CD4-positive, alpha-beta T cell treated with Interleukin-6 for 4 hours (primary cell): ENCODE data around the gene PCK2.

Experiments used
- DNase-seq: peaks from one replicate; pipeline ENCODE4 v3.0.0-alpha.2; 2020; ENCODE audit warnings: mixed read lengths

The PCK2 gene

DNA sequence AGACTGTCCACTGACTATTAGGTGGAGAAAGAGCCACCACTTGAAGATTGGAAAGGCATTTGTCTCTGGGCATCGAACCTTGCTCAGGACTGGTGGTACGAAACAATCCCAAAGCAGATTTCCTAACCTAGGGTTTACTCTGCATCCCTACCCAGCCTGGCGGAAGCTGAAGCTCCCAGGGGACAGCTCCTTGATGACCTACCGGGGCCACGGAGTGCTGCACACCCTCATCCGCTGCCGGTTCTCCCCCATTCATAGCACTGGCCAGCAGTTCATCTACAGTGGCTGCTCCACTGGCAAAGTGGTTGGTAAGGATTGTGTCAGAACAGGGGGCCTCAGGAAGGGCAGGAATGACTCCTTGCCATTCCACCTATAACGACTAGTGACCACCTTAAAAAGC is 27.1 kb downstream of the PCK2 start:
- no peak for DNase-seq

DNA sequence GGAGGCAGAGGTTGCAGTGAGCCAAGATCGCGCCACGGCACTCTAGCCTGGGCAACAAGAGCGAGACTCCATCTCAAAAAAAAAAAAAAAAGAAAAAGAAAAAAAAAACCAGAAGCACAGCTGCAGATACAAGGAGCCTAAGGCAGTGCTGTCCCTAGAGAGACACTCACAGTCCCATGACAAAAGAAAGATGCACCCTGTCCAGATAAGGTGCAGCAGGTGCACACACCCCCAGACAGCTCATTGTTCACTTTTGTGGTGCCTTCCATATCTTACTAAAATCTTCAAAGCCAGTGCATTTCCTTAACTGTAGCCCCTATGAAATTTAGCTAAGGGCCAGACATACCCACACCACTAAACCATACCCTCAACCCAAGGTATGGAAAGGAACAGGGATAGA is 28.3 kb downstream of the PCK2 start:
- no peak for DNase-seq

DNA sequence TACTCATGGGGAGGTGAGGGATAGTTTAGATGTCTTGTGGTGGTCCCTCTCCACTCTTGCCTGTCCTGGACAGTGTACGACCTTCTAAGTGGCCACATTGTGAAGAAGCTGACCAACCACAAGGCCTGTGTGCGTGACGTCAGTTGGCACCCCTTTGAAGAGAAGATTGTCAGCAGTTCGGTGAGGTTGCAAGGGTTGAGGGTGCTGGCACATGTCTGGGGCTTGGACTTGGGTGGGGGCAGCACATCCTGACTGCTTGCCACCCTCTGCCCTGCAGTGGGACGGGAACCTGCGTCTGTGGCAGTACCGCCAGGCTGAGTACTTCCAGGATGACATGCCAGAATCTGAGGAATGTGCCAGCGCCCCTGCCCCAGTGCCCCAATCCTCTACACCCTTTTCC is 28.8 kb downstream of the PCK2 start:
- no peak for DNase-seq

DNA sequence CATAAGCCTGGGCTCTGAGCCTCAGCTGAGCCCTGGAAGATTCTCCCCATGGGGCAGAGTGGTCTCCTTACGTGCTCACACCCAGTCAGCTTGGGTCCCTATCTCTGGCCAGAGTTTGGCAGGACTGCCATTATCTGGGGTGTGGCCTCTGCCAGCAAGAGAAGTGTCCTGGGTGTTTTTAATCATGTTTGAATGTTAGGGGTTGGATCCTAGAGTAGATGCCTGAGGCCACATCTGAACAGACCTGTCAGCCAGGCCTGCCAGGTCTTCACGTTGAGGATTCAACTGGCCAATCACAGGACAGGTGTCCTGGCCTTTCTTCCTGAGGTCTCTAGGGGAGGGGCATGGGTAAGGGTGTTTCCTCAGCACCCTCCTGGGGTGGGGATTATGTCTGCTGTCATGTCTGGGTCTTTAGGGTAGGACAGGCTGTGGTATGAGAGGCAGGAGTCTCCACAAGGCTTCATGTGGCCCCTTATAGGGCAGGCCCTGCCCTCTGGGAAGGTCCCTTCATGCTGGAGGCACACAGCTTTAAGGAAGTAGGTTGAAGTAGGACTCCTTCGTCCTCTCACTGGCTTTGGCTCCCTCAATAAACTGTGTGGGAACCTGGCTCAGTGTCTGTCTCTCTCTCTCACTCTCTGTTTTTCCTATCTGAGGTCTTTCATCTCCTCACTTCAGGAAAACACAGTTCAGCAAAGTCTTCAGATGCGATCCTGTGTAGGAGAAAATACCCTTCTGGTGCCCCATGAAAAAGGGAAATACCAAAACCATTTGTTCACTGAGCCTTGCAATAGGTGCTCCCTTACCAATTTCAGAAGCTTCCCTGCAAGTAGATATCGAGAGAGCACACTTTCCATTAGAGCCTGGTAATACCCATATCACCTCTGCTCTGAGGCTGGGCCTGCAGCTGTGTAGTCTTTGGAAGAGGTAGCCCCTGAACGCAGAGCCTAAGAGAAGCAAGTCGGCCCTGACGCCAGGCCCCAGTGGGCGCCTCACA is 29.6 kb downstream of the PCK2 start:
- no peak for DNase-seq

DNA sequence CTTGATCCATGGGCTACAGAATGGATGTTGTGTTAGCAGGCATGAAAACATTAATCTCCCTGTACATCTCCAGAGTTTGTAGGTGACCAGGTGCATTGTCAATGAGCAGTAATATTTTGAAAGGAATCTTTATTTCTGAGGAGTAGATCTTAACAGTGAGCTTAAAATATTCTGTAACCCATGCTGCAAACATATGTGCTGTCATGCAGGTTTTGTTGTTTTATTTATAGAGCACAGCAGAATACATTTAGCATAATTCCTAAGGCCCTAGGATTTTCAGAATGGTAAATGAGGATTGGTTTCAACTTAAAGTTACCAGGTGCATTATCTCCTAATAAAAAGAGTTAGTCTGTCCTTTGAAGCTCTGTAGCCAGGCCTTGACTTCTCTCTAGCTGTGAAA is 32.8 kb downstream of the PCK2 start:
- DNase-seq: no peak

DNA sequence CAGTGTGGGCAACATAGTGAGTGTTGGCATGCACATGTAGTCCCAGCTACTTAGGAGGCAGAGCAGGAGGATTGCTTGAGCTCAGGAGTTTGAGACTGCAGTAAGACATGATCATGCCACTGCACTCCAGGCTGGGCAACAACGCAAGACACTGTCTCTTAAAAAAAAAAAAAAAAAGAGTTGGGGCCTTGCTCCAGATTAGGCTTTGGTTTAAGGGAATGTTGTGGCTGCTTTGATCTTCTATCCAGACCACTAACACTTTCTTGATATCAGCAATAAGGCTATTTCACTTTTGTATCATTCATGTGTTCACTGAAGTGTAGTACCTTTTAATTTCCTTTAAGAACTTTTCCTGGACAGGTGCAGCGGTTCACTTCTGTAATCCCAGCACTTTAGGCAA is 33.6 kb downstream of the PCK2 start:
- no peak for DNase-seq

DNA sequence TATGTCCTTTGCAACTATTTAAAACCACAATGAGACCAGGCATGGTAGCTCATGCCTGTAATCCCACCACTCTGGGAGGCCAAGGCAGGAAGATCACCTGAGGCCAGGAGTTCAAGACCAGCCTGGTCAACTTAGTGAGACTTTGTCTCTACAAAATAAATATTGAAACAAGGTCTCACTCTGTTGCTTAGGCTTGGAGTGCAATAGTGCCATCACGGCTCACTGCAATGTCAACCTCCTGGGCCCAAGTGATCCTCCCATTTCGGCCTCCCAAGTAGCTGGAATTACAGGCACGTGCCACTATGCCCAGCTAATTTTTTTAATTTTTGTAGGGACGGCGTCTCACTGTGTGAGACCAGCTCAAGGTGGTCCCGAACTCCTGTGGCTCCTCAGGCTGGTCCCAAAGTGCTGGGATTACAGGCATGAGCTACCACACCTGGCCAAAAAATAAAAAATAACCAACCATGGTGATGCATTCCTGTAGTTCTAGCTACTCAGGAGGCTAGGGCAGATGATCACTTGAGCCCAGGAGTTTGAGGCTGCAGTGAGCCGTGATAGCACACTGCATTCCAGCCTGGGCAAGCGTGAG is 35.4 kb downstream of the PCK2 start:
- DNase-seq: no peak

DNA sequence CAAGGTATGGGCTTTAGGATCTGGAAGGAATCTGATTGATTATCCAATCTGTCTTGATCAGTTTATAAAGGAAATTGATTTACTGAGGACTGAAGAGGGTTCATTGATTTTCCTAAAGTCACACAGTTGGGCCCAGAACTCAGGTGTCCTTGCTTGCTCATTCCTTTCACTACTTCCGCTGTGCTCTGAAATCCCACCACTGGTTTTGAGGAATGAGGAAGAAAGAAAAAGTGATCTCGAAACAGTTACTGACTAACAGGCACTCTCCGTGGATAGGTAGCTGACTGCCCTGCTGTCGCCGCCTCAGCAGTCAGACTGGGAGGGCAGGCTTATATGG is 36.2 kb downstream of the PCK2 start, which contains the start of gene FITM1:
FITM1 (plus strand) TSS at position 280 of the 337 bp plus-strand sequence. CDS start 905 bp downstream, outside the sequence.
- DNase-seq: no peak

DNA sequence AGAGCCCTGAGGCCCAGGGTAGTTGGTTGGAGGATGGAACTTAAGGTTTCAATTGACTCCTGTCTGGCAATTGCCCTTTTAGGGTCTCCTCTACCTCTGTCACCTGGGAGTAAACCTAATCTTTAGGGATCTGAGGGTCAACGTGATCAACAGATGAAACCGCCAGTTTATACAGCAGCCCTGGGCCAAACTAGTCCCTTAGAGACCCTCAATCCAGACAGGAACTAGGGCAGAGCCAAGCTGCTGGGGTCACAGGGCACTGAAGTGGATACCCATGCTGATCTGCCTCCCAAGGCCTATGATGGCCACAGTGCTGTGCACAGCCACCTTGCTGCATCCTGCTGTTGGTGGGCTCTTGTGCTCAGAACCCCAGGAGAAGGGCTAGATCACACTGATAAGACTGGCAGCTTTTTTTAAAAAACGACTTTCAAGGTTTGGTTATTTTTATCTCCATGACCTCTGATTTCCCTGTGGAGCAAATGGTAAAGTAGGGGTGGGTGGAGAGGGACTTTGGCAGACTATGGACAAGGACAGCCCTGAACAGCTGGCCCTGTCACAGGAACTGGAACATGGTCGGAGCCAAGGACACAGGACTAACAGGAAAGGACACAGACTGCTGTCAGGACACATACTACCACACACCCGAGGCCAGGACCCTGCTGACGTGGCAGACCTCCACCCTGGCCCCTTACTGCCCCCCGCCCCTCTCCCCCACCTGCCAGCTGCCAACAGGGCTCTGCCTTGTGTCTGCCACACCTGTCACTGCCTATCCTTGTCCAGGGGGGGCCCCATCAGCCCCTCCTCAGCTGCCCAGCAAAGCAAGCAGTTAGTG is 36.8 kb downstream of the PCK2 start:
- DNase-seq: no peak

DNA sequence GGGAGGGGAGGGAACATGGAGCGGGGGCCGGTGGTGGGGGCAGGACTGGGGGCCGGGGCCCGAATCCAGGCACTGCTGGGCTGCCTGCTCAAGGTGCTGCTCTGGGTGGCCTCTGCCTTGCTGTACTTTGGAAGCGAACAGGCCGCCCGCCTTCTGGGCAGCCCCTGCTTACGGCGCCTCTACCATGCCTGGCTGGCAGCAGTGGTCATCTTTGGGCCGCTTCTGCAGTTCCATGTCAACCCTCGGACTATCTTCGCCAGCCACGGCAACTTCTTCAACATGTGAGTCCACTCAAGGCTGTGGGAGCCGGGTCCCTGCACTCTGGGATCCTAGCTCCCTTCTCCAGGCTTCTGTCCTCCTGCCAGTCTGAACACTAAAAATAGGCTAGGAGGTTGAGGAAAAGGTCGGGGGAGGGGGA is 37.4 kb downstream of the PCK2 start:
- DNase-seq: no peak

DNA sequence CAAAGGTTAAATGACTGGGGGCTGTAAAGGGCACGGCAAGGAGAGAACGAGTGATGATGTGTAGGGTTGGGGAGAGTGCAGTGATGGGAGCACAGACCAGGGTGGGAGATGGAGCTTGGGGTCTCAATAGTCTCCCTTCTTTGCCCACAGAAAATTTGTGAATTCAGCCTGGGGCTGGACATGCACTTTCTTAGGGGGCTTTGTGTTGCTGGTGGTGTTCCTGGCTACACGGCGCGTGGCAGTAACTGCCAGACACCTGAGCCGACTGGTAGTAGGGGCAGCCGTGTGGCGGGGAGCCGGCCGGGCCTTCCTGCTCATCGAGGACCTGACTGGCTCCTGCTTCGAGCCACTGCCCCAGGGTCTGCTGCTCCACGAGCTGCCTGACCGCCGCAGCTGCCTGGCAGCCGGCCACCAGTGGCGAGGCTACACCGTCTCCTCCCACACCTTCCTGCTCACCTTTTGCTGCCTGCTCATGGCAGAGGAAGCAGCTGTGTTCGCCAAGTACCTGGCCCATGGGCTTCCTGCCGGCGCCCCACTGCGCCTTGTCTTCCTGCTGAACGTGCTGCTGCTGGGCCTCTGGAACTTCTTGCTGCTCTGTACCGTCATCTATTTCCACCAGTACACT is 38.1 kb downstream of the PCK2 start:
- peak; percentile 70 for DNase-seq

DNA sequence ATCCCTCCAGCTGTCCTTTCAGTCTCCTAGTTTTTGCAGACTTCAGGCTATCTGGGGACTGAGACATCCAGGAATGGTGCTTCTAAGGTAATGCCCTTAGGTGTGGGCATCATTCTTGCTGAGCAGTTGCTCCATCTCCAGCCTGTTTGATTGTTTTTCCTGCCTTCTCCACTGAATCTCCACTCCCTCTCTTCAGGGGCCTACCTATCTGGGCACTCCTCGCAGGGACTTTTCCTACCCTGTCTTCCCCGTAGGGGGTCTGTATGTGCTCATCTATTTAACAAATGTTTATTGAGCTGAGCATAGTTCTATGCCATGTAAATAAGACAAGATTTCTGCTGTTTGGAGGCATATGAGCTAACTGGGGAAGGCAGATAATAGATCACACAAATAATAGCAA is 38.9 kb downstream of the PCK2 start:
- no peak for DNase-seq

DNA sequence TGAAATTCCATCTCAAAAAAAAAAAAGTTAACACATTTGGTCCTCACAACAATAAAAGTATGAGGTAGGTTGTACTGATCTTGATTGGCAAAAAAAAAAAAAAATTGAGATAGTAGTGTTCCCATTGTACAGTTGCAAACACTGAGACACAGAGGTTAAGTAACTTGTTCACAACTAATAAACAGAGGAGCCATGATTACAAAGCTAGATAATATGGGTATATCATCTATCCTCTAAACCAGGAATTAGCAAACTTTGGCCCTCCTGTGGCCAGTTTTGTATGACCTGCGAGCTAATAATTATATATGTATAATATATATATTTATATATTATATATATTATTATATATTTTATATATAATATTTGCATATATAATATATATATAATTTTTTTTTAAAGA is 39.6 kb downstream of the PCK2 start:
- DNase-seq: no peak

DNA sequence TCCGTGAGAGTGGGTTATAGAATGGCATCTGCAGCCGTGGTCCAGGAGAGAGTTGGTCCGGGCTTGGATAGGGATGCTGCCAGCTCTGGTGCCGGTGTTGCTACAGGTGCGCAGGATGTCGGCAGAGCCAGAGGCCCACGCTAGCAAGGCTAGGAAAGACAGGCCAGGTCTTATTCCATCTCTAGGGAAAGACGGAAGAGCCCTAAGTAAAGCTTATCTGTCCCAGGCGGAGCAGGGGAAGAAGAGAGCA is 41.4 kb downstream of the PCK2 start:
- DNase-seq: no peak

DNA sequence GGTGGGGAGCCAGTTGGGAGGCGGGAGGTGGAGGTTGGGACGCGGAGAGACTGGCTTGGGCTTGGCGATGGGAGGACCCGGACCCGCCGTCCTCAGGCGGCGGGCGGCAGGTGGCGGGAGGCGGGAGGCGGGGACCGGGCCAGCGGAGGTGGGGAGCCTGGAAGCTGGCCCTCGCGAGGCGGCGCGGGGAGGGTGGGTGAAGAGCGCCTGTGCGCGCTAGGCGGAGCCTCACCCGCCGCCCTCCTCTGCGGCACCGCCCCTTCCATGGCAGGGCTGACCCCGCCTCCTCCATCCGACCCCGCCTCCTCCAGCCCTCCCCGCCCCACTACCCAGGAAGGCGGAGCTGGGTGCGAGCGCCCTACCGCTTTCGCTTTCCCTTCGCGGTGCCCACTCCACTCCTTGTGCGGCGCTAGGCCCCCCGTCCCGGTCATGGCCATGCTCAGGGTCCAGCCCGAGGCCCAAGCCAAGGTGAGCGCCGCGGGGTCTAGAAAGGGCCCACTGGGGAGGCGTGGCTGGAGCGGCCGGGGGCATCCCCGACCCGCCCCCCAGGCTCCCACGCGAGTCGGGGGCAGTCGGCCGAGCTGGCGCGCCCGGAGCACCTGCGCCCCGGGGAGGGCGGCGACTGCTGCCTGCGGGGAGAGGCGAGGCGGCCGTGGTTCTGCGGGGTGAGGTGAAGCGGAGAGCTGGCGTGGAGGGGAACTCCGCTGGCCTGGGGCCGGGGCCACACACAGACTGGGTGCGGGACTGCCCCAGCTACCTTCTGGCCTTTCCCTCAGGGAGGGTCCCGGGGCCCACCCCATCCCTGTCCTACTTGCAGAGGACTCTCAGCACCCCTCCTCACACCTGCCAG is 41.9 kb downstream of the PCK2 start, which contains the start of gene PSME1:
PSME1 (plus strand) TSS at position 361 of the 850 bp plus-strand sequence; CDS start at position 430, 69 bp downstream.
- peak; percentile 94 for DNase-seq

DNA sequence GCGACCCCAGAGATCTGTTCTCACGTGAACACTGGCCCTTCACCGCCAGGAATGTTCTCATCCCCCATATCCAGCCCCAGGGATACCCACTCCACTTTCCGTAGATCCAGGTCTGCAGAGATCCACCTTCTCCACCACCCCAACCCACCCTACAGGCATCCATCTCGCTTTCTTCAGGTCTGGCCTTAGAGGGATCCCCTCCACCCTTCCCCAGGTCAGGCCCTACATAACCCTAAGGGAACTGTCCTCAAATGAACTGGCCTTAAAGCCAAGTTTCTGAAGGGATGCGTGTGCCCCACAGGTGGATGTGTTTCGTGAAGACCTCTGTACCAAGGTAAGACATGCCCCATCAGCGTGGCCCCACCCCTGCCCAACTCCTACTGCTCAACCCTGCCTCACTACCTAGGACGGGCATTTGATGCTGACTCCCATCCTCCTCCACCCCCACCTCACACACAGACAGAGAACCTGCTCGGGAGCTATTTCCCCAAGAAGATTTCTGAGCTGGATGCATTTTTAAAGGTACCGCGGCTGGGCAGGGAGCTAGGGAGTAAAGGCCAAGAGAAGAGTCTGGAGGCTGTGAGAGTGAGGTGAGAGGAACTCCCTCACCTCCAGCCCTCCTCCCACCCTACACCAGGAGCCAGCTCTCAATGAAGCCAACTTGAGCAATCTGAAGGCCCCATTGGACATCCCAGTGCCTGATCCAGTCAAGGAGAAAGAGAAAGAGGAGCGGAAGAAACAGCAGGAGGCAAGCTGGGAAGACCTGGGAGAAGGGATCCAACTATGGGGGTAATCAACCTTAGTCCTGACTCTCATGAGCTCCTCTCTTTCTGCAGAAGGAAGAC is 42.8 kb downstream of the PCK2 start:
- DNase-seq: peak; percentile 25

DNA sequence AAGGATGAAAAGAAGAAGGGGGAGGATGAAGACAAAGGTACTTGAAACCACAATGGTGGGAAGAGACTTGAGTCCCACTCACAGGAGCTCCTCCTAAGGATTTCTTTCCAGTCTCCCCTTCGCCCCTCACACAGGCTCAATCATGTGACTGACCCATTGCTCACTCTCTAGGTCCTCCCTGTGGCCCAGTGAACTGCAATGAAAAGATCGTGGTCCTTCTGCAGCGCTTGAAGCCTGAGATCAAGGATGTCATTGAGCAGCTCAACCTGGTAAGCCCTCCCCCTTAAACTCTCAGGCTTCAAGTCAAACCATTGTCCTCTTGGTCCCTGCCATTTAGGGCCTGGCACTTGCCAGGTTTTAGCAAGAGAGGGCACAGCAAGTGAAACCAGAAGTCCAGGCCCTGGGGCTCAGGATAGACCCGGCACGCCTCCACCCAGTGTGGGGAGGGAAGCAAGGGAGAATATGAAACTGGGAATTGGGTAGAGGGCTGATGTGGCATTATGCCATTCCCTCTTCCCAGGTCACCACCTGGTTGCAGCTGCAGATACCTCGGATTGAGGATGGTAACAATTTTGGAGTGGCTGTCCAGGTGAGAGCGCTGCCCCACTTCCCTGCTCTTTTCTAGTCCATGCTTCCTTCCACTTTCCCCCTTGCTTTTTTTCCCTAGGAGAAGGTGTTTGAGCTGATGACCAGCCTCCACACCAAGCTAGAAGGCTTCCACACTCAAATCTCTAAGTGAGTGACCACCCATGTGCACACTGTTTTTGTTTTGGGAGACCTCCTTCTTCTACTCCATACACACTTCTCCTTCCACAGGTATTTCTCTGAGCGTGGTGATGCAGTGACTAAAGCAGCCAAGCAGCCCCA is 43.7 kb downstream of the PCK2 start:
- DNase-seq: no peak

DNA sequence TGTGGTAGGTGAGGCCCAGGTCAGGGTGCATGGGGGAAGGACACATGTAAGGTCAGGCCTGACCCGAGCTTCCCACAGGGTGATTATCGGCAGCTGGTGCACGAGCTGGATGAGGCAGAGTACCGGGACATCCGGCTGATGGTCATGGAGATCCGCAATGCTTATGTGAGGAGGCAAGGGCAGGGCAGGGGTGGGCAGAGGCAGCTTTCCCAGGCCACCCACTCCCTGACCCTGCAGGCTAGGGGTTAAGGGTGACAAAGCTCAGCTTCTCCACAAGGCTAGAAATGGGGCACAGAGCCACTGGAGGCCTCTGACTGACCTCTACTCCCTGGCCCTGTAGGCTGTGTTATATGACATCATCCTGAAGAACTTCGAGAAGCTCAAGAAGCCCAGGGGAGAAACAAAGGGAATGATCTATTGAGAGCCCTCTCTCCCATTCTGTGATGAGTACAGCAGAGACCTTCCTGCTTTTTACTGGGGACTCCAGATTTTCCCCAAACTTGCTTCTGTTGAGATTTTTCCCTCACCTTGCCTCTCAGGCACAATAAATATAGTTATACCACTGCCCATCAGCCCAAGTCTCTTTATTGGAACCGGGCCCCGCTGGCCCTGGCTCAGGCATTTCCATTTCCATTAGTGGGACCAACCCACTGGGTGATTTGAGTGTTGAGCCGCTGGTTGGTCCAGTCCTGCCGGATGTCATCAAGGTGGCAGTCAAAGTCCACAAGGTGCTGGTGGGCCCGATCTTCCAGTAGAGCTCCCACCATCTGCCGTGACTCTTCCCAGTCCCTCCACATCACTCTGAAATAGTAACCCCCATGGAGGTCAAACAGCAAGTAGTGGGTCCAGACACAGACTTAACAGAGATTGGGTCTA is 44.5 kb downstream of the PCK2 start:
- DNase-seq: no peak
